ENCODE measurements around the gene OSR1.

The OSR1 gene

DNA sequence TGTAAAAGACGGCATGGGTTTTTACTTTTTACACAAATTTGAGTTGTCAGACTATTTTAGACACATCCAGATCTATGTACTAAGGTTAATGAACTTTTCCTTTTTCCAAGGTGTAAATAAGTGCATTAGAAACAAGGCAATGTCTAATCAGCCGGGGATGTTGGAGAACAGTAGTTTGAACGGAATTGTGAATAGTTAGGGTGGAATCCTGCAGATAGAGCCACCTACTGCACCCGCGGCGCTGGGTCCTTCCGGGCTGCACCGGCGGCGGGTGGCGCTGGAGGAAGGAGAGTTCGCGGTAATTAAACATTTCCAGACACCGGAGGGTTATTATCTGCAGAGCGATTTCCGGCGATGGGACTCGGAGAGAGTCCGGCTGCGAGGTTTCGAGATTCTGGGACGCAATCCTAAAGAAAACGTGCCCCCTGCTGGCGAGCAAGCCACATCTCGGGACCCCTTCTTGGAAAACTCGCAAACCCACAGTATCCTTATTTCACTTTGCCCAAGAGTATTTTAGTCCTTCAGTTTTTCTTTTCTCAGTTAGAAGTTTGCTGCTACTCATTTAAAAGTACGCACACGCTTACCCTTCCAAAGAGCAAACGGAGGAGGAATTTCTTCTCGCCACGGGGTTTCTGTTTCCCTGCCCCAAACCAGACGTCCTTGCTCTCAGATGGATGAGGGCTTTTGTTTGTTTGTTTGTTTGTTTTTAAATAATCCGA lies 4.5 kb upstream of the OSR1 start:
- H3K36me3 Mint-ChIP-seq (ENCODE audit: low read depth): peaks cover 4% of the 10 kb centered on the region
- peaks cover 83% of the 10 kb centered on the region for H3K27me3 Mint-ChIP-seq (ENCODE audit: low read depth)
- H3K9me3 Mint-ChIP-seq: no peaks in the 10 kb centered on the region
- H3K27ac Mint-ChIP-seq: peak overlapping the region; percentile 54
- H3K4me1 Mint-ChIP-seq (ENCODE audit: low read depth): peaks cover 26% of the 10 kb centered on the region
- peak overlapping the region; percentile 92 for H3K4me3 Mint-ChIP-seq

GRCh38 chr2:19362094-19362754 lies 3.8 kb upstream of the OSR1 start:
- Mint-ChIP-seq H3K36me3 (ENCODE audit: low read depth) (peaks cover 4% of the 10 kb centered on the region), H3K4me3 (peak overlapping the region; percentile 92), H3K9me3 (no peaks in the 10 kb centered on the region), H3K27me3 (ENCODE audit: low read depth) (peaks cover 88% of the 10 kb centered on the region), H3K27ac (peak overlapping the region; percentile 69), H3K4me1 (ENCODE audit: low read depth) (peaks cover 29% of the 10 kb centered on the region)

DNA sequence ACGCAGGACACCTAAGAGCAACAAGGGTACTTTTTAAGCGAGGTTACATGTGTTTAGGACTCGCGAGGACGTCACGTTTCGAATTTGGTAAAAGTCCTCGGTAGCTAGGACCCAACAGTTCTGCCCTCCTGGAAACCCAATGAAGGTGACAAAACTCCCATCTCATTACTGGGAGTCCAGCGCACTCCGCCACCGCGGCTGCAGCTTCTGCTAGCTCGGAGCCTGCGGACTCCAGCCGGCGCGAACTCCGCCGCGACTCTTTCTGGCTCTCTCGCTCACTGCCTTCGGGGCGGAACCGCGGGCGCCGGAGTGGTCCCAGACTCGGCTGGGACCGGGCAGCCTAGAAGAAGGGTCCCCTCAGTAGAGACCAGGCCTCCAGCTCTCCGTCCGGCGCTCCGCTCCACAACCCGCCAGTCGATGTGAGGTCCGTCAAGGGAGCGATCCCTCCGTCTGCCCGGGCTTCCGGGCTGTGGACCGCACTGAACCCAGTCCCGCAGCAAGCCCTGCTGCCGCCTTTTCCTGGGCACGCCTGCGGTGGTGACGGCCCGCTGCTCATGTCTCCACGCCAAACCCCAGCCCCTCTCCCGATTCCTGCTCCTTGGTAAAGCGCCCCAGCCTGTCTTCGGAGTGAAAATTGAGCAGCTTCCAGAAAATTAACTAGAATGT lies 3.0 kb upstream of the OSR1 start:
- peaks cover 31% of the 10 kb centered on the region for H3K4me1 Mint-ChIP-seq (ENCODE audit: low read depth)
- H3K9me3 Mint-ChIP-seq: no peaks in the 10 kb centered on the region
- peak overlapping the region; percentile 92 for H3K4me3 Mint-ChIP-seq
- H3K36me3 Mint-ChIP-seq (ENCODE audit: low read depth): peaks cover 4% of the 10 kb centered on the region
- peaks cover 91% of the 10 kb centered on the region for H3K27me3 Mint-ChIP-seq (ENCODE audit: low read depth)
- H3K27ac Mint-ChIP-seq: peak overlapping the region; percentile 45

DNA sequence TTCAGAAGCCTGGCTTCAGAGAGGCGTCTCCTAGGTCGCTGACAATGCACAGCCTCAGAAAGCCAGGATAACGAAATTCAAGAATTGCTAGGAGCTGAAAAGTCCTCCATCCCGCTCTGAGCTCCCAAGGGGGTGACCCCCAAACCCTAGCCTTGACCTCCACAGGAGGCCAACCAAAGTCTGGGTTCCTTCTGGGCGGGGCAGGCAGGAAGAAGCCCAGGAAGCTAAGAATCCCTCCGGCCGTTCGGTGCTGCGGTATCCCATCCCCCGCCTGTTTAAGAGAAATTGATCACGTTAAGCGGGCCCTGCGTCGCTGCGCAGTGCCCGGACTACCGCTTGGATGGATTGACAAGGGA lies 2.5 kb upstream of the OSR1 start:
- Mint-ChIP-seq H3K36me3 (ENCODE audit: low read depth) (peaks cover 4% of the 10 kb centered on the region), H3K4me3 (peak overlapping the region; percentile 92), H3K4me1 (ENCODE audit: low read depth) (peaks cover 34% of the 10 kb centered on the region), H3K27ac (no peak overlapping the region), H3K27me3 (ENCODE audit: low read depth) (peaks cover 92% of the 10 kb centered on the region), H3K9me3 (no peaks in the 10 kb centered on the region)

GRCh38 chr2:19360266-19360965 lies 2.0 kb upstream of the OSR1 start:
- no peak overlapping the region for H3K4me3 Mint-ChIP-seq
- no peak overlapping the region for H3K27ac Mint-ChIP-seq
- peaks cover 91% of the 10 kb centered on the region for H3K27me3 Mint-ChIP-seq (ENCODE audit: low read depth)
- no peaks in the 10 kb centered on the region for H3K9me3 Mint-ChIP-seq
- peaks cover 4% of the 10 kb centered on the region for H3K36me3 Mint-ChIP-seq (ENCODE audit: low read depth)
- H3K4me1 Mint-ChIP-seq (ENCODE audit: low read depth): peaks cover 34% of the 10 kb centered on the region

DNA sequence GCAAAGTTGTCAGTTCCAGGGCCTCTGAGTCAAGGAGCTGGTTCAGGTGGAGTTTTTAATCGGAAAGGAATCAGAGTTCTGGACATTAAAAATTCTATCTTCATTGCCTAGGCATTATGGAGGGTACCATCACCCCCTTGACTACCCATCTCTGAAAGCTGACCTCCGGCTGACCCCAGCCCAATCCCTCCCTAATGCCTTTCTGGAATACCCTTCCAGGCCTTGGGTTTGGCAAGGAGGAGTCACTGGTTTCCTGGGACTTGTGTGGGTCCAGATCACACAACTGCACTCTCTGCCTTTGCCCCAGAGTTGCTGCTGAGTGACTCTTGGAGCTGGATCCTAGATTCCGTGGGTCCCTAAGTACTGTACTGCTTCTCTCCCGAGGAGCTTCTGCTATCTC lies 1.0 kb upstream of the OSR1 start:
- H3K4me3 Mint-ChIP-seq: no peak overlapping the region
- peaks cover 4% of the 10 kb centered on the region for H3K36me3 Mint-ChIP-seq (ENCODE audit: low read depth)
- H3K27ac Mint-ChIP-seq: no peak overlapping the region
- peaks cover 95% of the 10 kb centered on the region for H3K27me3 Mint-ChIP-seq (ENCODE audit: low read depth)
- H3K9me3 Mint-ChIP-seq: no peaks in the 10 kb centered on the region
- peaks cover 34% of the 10 kb centered on the region for H3K4me1 Mint-ChIP-seq (ENCODE audit: low read depth)

DNA sequence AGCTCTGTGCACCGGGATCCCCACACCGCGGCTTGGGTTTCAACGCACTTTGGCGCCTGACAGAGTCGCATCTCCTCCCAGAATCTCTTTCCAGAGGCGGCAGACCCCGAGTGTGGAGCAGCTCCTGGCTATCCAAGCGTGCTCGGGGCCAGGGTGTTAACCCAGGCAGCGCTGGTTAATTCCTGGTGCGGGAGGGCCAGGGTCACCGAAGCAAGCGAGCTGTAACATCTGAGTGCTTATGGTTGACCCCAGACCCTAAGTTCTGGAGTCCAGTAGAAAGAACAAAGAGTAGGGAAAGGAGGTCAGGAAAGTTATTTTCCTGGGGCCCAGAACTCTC lies 566 bp upstream of the OSR1 start:
- Mint-ChIP-seq H3K4me1 (ENCODE audit: low read depth) (peaks cover 34% of the 10 kb centered on the region), H3K9me3 (no peaks in the 10 kb centered on the region), H3K36me3 (ENCODE audit: low read depth) (peaks cover 4% of the 10 kb centered on the region), H3K27ac (no peak overlapping the region), H3K4me3 (no peak overlapping the region), H3K27me3 (ENCODE audit: low read depth) (peaks cover 96% of the 10 kb centered on the region)

GRCh38 chr2:19357402-19358241 lies 801 bp downstream of the OSR1 start:
- peaks cover 23% of the 10 kb centered on the region for H3K4me1 Mint-ChIP-seq (ENCODE audit: low read depth)
- H3K27me3 Mint-ChIP-seq (ENCODE audit: low read depth): peaks cover 96% of the 10 kb centered on the region
- peaks cover 4% of the 10 kb centered on the region for H3K36me3 Mint-ChIP-seq (ENCODE audit: low read depth)
- H3K27ac Mint-ChIP-seq: no peak overlapping the region
- no peaks in the 10 kb centered on the region for H3K9me3 Mint-ChIP-seq
- H3K4me3 Mint-ChIP-seq: no peak overlapping the region

DNA sequence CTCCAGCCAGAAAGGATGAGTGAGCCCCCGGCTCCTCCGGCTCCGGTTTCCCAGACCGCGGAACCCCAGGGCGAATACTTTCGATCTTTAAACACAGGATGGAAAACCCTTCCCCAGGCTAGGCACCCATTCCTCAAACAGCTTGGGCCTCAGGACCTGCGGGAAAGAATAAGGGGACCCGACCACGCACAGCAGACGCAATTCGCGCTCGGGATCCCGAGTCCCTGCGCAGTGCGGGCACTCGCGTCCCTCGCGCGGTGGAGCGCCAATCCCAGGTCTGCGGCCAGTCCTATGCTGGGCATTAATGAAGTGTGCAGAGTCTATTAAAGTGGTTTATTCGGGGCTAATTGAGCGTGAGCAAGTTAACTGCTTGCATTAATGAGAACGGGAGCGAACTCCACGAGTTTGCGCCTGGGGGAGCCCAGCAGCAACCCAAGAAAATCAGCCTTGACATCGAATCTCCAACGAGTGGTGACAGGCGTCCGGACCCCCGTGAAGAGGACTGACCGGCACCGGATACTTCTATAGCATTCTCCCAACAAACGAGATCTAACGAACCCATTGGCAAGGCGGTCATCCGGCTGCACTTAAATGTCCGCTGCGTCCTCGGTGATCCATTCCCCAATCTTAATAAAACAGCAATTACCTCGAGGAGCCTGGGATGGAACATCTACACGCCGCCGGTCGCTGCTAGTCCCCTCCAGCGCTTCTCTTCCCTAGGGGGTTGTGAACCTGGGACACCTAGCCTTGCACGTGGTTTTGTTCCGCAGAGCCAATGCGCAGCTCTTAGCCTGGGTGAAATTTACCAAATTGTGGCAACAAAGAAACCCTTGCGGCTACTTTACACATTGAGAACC lies 1.6 kb downstream of the OSR1 start:
- Mint-ChIP-seq H3K27me3 (ENCODE audit: low read depth) (peaks cover 95% of the 10 kb centered on the region), H3K9me3 (no peaks in the 10 kb centered on the region), H3K4me1 (ENCODE audit: low read depth) (peaks cover 17% of the 10 kb centered on the region), H3K4me3 (no peak overlapping the region), H3K27ac (peak overlapping the region; percentile 67), H3K36me3 (ENCODE audit: low read depth) (no peaks in the 10 kb centered on the region)

- H3K9me3 Mint-ChIP-seq: no peaks in the 10 kb centered on the region
- peak overlapping the region; percentile 67 for H3K27ac Mint-ChIP-seq
- H3K4me3 Mint-ChIP-seq: no peak overlapping the region
- peaks cover 92% of the 10 kb centered on the region for H3K27me3 Mint-ChIP-seq (ENCODE audit: low read depth)
- peaks cover 15% of the 10 kb centered on the region for H3K4me1 Mint-ChIP-seq (ENCODE audit: low read depth)
- no peaks in the 10 kb centered on the region for H3K36me3 Mint-ChIP-seq (ENCODE audit: low read depth)
Measured at GRCh38 chr2:19355931-19356544, 2.4 kb downstream of the OSR1 start.

DNA sequence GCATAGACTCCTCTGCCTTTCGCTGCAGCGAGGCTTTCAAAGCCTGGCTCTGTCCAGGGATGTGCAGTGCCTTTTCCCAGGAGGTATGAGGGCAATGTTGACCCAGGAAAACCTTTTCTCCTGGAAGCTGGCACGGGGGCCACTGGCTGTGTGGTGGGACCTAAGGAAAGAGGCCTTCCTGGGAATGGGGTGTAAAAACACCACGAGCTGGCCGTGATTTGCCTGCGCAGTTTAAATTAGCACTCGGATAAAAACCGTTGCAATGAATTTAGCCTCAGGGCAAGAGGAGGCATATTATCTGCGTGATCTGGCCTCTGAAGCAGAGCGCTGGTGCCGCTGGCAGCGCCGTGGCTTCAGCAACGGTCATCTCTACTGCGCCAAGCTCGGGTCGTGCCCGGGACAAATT lies 3.0 kb downstream of the OSR1 start:
- Mint-ChIP-seq H3K36me3 (ENCODE audit: low read depth) (no peaks in the 10 kb centered on the region), H3K4me3 (peak overlapping the region; percentile 37), H3K9me3 (no peaks in the 10 kb centered on the region), H3K4me1 (ENCODE audit: low read depth) (peaks cover 14% of the 10 kb centered on the region), H3K27me3 (ENCODE audit: low read depth) (peaks cover 92% of the 10 kb centered on the region), H3K27ac (peak overlapping the region; percentile 49)

DNA sequence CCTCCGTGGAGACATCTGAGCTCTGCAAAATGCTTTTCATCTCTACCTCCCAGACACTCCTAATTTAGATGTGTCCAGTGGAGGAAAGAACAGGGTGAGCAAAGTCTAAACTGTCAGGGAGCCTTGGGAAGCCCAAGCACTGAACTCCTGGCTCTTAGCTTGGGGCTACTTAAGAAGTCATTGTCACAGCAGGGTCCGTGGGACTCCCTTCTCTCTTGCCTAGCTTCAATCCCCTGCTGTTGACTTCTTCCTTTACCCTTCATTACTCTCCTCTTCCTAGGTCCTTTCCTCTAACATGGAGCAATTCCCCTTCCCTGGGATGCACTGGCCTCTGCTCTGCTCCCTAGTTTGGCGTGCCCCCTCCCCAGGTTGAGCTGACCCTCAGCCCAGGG lies 3.4 kb downstream of the OSR1 start:
- Mint-ChIP-seq H3K36me3 (ENCODE audit: low read depth) (no peaks in the 10 kb centered on the region), H3K27ac (no peak overlapping the region), H3K4me3 (no peak overlapping the region), H3K4me1 (ENCODE audit: low read depth) (peaks cover 14% of the 10 kb centered on the region), H3K9me3 (no peaks in the 10 kb centered on the region), H3K27me3 (ENCODE audit: low read depth) (peaks cover 89% of the 10 kb centered on the region)

GRCh38 chr2:19353721-19354050 lies 4.7 kb downstream of the OSR1 start:
- Mint-ChIP-seq H3K4me3 (no peak overlapping the region), H3K27me3 (ENCODE audit: low read depth) (peaks cover 86% of the 10 kb centered on the region), H3K4me1 (ENCODE audit: low read depth) (peaks cover 16% of the 10 kb centered on the region)

More at GRCh38 chr2:19353721-19354050, 4.7 kb downstream of the OSR1 start:
- Mint-ChIP-seq H3K27ac (no peak overlapping the region), H3K9me3 (no peaks in the 10 kb centered on the region), H3K36me3 (ENCODE audit: low read depth) (no peaks in the 10 kb centered on the region)
